Body of pancreas (tissue), 4 donors: Measurements from ENCODE around the gene THSD7A.

Experiments
- POLR2A ChIP-seq, 3 donors: fragments of 450-650 bp; IDR thresholded peaks; one replicate each; pipeline ENCODE4 v1.6.1; 2016; ENCODE audit warnings: antibody characterized with exemption in 3 of 3, mild to moderate bottlenecking in 2 of 3
- TF ChIP-seq, protein P1 (sequence below), 7 experiments: fragments of 450-650 bp in 4 of 7; fragments of 200-600 bp in 3 of 7; sonication (generic) in 3 of 7; IDR thresholded peaks; one replicate each; pipeline ENCODE4 v1.5.1; 2016 to 2019; ENCODE audit warnings: antibody characterized with exemption in 7 of 7

- TF ChIP-seq, protein P1, sequence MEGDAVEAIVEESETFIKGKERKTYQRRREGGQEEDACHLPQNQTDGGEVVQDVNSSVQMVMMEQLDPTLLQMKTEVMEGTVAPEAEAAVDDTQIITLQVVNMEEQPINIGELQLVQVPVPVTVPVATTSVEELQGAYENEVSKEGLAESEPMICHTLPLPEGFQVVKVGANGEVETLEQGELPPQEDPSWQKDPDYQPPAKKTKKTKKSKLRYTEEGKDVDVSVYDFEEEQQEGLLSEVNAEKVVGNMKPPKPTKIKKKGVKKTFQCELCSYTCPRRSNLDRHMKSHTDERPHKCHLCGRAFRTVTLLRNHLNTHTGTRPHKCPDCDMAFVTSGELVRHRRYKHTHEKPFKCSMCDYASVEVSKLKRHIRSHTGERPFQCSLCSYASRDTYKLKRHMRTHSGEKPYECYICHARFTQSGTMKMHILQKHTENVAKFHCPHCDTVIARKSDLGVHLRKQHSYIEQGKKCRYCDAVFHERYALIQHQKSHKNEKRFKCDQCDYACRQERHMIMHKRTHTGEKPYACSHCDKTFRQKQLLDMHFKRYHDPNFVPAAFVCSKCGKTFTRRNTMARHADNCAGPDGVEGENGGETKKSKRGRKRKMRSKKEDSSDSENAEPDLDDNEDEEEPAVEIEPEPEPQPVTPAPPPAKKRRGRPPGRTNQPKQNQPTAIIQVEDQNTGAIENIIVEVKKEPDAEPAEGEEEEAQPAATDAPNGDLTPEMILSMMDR (IDR thresholded peaks at IDR 0.05), result no peak
- no peak for TF ChIP-seq POLR2A (IDR thresholded peaks at IDR 0.05)
Measured at GRCh38 chr7:11751807-11752389, 80.1 kb downstream of the THSD7A start.
